ENCODE measurements around the gene UBP1.
"Not testable (repeated sequence)": the region's sequence is repeated elsewhere in the genome, so short reads cannot be mapped to it uniquely, and the experiment has no call there.

The UBP1 gene

GRCh38 chr3:33424606-33425452 lies 15.4 kb downstream of the UBP1 start:
- TF ChIP-seq ZFX (IDR thresholded peaks at IDR 0.05; ENCODE audit: borderline replicate concordance) (no peak), CTCF (IDR thresholded peaks at IDR 0.05) (no peak)
- no peak overlapping the region for H3K27ac ChIP-seq

- H3K27ac ChIP-seq = no peak overlapping the region
- TF ChIP-seq CTCF (IDR thresholded peaks at IDR 0.05) = no peak
- TF ChIP-seq ZFX (IDR thresholded peaks at IDR 0.05; ENCODE audit: borderline replicate concordance) = no peak
Observed at GRCh38 chr3:33420966-33421365, 19.2 kb downstream of the UBP1 start.

- H3K27ac ChIP-seq = no peak overlapping the region
- no peak for TF ChIP-seq CTCF (IDR thresholded peaks at IDR 0.05)
- no peak for TF ChIP-seq ZFX (IDR thresholded peaks at IDR 0.05; ENCODE audit: borderline replicate concordance)
Observed at GRCh38 chr3:33419948-33420347, 20.3 kb downstream of the UBP1 start.

GRCh38 chr3:33417066-33417673 lies 23.0 kb downstream of the UBP1 start:
- H3K27ac ChIP-seq = no peak overlapping the region

GRCh38 chr3:33410816-33411215 lies 29.4 kb downstream of the UBP1 start:
- H3K27ac ChIP-seq = not testable (repeated sequence)

More at GRCh38 chr3:33417066-33417673, 23.0 kb downstream of the UBP1 start:
- TF ChIP-seq CTCF (IDR thresholded peaks at IDR 0.05) (no peak), ZFX (IDR thresholded peaks at IDR 0.05; ENCODE audit: borderline replicate concordance) (no peak)

- no peak overlapping the region for H3K27ac ChIP-seq
- TF ChIP-seq CTCF (IDR thresholded peaks at IDR 0.05) = no peak
- no peak for TF ChIP-seq ZFX (IDR thresholded peaks at IDR 0.05; ENCODE audit: borderline replicate concordance)
Observed at GRCh38 chr3:33403756-33404155, 36.4 kb downstream of the UBP1 start.

- TF ChIP-seq ZFX (IDR thresholded peaks at IDR 0.05; ENCODE audit: borderline replicate concordance) = no peak
- no peak for TF ChIP-seq CTCF (IDR thresholded peaks at IDR 0.05)
- no peak overlapping the region for H3K27ac ChIP-seq
Observed at GRCh38 chr3:33402936-33403335, 37.3 kb downstream of the UBP1 start.
